ENCODE measurements around the gene IL13. TPM values are rescaled to one million over a fixed set of nuclear protein-coding genes. Genes with fewer than 3 reads are reported as not detected.

The IL13 gene
- total RNA-seq, 1 experiment from 2014 or later = not detected

- Histone ChIP-seq H4K20me1 (ENCODE audit: insufficient read depth) (no peaks in the 10 kb centered on the region), H3K27ac (ENCODE audit: low read depth, low read length) (no peak overlapping the region), H3K9me2 (ENCODE audit: insufficient read depth) (no peaks in the 10 kb centered on the region), H3K79me2 (ENCODE audit: insufficient read depth, low read length) (no peaks in the 10 kb centered on the region), H2AFZ (ENCODE audit: low read depth, low read length, poor library complexity, severe bottlenecking) (no peak overlapping the region), H3K9ac (ENCODE audit: low read length) (no peak overlapping the region), H3K4me1 (ENCODE audit: control insufficient read depth in 1 of 2, insufficient read depth in 2 of 2, low read length in 2 of 2) (peaks cover 0 to 3% of the 10 kb centered on the region in 2 experiments; a peak in 1 of 4 replicates), H3K27me3 (ENCODE audit: insufficient read depth, low read length) (no peaks in the 10 kb centered on the region), H3K36me3 (ENCODE audit: control insufficient read depth in 1 of 2, insufficient read depth in 2 of 2, low read length in 2 of 2) (no peaks in the 10 kb centered on the region), H3K9me3 (ENCODE audit: control insufficient read depth in 1 of 2, insufficient read depth in 1 of 2, low read depth in 1 of 2, low read length in 2 of 2) (no peaks in the 10 kb centered on the region), H3K4me2 (ENCODE audit: low read length) (no peak overlapping the region), H3K4me3 (replicated peaks in 1 of 2; ENCODE audit: low read depth in 1 of 2, low read length in 2 of 2) (no peak overlapping the region)
- DNase-seq (ENCODE audit: low read depth, low spot score) (no peak), ATAC-seq (no peak)
- ChIA-PET RAD21 (ENCODE audit: low non-redundant PET in 1 of 2, low total read pairs in 2 of 2, uncharacterized antibody in 2 of 2, unreplicated experiment in 2 of 2) (interaction anchor here in 1 of 2 experiments (0.7 kb wide), 1 partner anchor 206 kb away, joined by 6 read pairs; no protein-coding TSS in a partner anchor), POLR2A (interaction anchor here (0.7 kb wide), 1 partner anchor 51 kb away, joined by 3 read pairs; the partner anchor contains the start of gene KIF3A), CTCF (interaction anchor here (1.4 kb wide), 1 partner anchor 160 kb away, joined by 6 read pairs; no protein-coding TSS in a partner anchor)
- no TSS peak for BruUV-seq (replicated peaks)
- intact Hi-C loops (cut with micrococcal nuclease) = no loop called here
- no peak for TF ChIP-seq POLR2AphosphoS5 (IDR thresholded peaks at IDR 0.05; ENCODE audit: low read depth, low read length)
- TF ChIP-seq ZFX (IDR thresholded peaks at IDR 0.05) = no peak
- TF ChIP-seq JUND (IDR thresholded peaks at IDR 0.05) = no peak
- TF ChIP-seq ZBTB33 (IDR thresholded peaks at IDR 0.05; ENCODE audit: extremely low read depth, insufficient replicate concordance, low read length) = no peak
- no peak for TF ChIP-seq SIN3A (IDR thresholded peaks at IDR 0.05; ENCODE audit: low read depth)
- TF ChIP-seq ELF1 (IDR thresholded peaks at IDR 0.05; ENCODE audit: borderline replicate concordance, low read depth) = no peak
- TF ChIP-seq TCF7L2 (IDR thresholded peaks at IDR 0.05; ENCODE audit: borderline replicate concordance, extremely low read depth, insufficient read depth, insufficient read length) = no peak
Observed at GRCh38 chr5:132686193-132686592, 28.2 kb downstream of the IL13 start.

GRCh38 chr5:132687995-132688394, 30.0 kb downstream of the IL13 start:
- ATAC-seq (no peak), DNase-seq (ENCODE audit: low read depth, low spot score) (no peak)
- Histone ChIP-seq H3K27ac (ENCODE audit: low read depth, low read length) (no peak overlapping the region), H3K79me2 (ENCODE audit: insufficient read depth, low read length) (no peaks in the 10 kb centered on the region), H3K9me2 (ENCODE audit: insufficient read depth) (no peaks in the 10 kb centered on the region), H3K9me3 (ENCODE audit: control insufficient read depth in 1 of 2, insufficient read depth in 1 of 2, low read depth in 1 of 2, low read length in 2 of 2) (no peaks in the 10 kb centered on the region), H3K4me3 (replicated peaks in 1 of 2; ENCODE audit: low read depth in 1 of 2, low read length in 2 of 2) (no peak overlapping the region), H3K36me3 (ENCODE audit: control insufficient read depth in 1 of 2, insufficient read depth in 2 of 2, low read length in 2 of 2) (no peaks in the 10 kb centered on the region), H3K4me1 (ENCODE audit: control insufficient read depth in 1 of 2, insufficient read depth in 2 of 2, low read length in 2 of 2) (peaks cover 0 to 3% of the 10 kb centered on the region in 2 experiments; a peak in 1 of 4 replicates), H3K9ac (ENCODE audit: low read length) (no peak overlapping the region), H3K27me3 (ENCODE audit: insufficient read depth, low read length) (no peaks in the 10 kb centered on the region), H4K20me1 (ENCODE audit: insufficient read depth) (no peaks in the 10 kb centered on the region), H3K4me2 (ENCODE audit: low read length) (no peak overlapping the region), H2AFZ (ENCODE audit: low read depth, low read length, poor library complexity, severe bottlenecking) (no peak overlapping the region)
- no TSS peak for BruUV-seq (replicated peaks)
- ChIA-PET CTCF (no interaction called here), RAD21 (ENCODE audit: low non-redundant PET in 1 of 2, low total read pairs in 2 of 2, uncharacterized antibody in 2 of 2, unreplicated experiment in 2 of 2) (no interaction called here), POLR2A (no interaction called here)
- intact Hi-C loops (cut with micrococcal nuclease) = no loop called here
- TF ChIP-seq EZH2phosphoT487 (IDR thresholded peaks at IDR 0.05; ENCODE audit: borderline replicate concordance) (no peak), SIN3A (IDR thresholded peaks at IDR 0.05; ENCODE audit: low read depth) (no peak), CTCF (IDR thresholded peaks at IDR 0.05 in 2 of 3, conservative IDR thresholded peaks at IDR 0.05 in 1 of 3; ENCODE audit: borderline replicate concordance in 1 of 3, insufficient read depth in 1 of 3, low read depth in 2 of 3, low read length in 2 of 3) (no peak), RAD21 (IDR thresholded peaks at IDR 0.05; ENCODE audit: low read depth) (no peak), FOSL1 (IDR thresholded peaks at IDR 0.05; ENCODE audit: low read depth) (no peak), REST (IDR thresholded peaks at IDR 0.05; ENCODE audit: low read depth) (no peak), POLR2AphosphoS5 (IDR thresholded peaks at IDR 0.05; ENCODE audit: low read depth, low read length) (no peak), JUND (IDR thresholded peaks at IDR 0.05) (no peak), SRF (IDR thresholded peaks at IDR 0.05; ENCODE audit: low read depth) (no peak)

All from HCT116 (cell line).